Keratinocyte (primary cell): ENCODE data around the gene SLC23A2. TPM values are rescaled to one million over a fixed set of nuclear protein-coding genes. Genes with fewer than 3 reads are reported as not detected.

Experiments
- DNase-seq: peaks from one replicate; pipeline ENCODE4 v3.0.0-alpha.2; 2011; ENCODE audit warnings: low read depth, missing footprints, low spot score
- FAIRE-seq: peaks from 2 replicates; lab custom pipeline; 2011; peaks lifted over from hg19 to GRCh38; lab: Jason Lieb, UNC
- H2AFZ ChIP-seq: 2 replicates; pipeline ENCODE4 v1.6.0; 2012; ENCODE audit warnings: low read length, control low read depth, inconsistent platforms; ENCODE audit not compliant: control insufficient read depth
- H3K27ac ChIP-seq: 2 replicates; pipeline ENCODE4 v1.5.1; 2011; ENCODE audit warnings: low read length; ENCODE audit not compliant: control insufficient read depth, insufficient read depth
- H3K27me3 ChIP-seq: 3 replicates; pipeline ENCODE4 v1.6.0; 2011; ENCODE audit warnings: low read length; ENCODE audit not compliant: control insufficient read depth, insufficient read depth; ENCODE audit errors: extremely low read depth
- H3K36me3 ChIP-seq, 2 experiments: 2 replicates in 1 of 2; 3 replicates in 1 of 2; pipeline ENCODE4 v1.5.1; 2011; ENCODE audit warnings: low read length in 2 of 2, mild to moderate bottlenecking in 1 of 2; ENCODE audit not compliant: control insufficient read depth in 2 of 2, insufficient read depth in 2 of 2; ENCODE audit errors: extremely low read depth in 1 of 2
- H3K4me1 ChIP-seq: 3 replicates; pipeline ENCODE4 v1.5.1; 2011; ENCODE audit warnings: low read length; ENCODE audit not compliant: control insufficient read depth, insufficient read depth; ENCODE audit errors: extremely low read depth
- H3K4me2 ChIP-seq: 3 replicates; pipeline ENCODE4 v1.6.0; 2011; ENCODE audit warnings: low read depth, low read length; ENCODE audit not compliant: control insufficient read depth, insufficient read depth; ENCODE audit errors: extremely low read depth
- H3K4me3 ChIP-seq, 3 experiments: fragments of 200-600 bp in 1 of 3; sonication (generic) in 1 of 3; 2 replicates in 2 of 3; 3 replicates in 1 of 3; pipeline ENCODE4 v1.5.1; 2011 to 2016; ENCODE audit warnings: low read length in 3 of 3, mild to moderate bottlenecking in 3 of 3, control low read depth in 2 of 3, inconsistent platforms in 1 of 3, low read depth in 1 of 3, mixed read lengths in 1 of 3, mixed run types in 1 of 3, moderate library complexity in 1 of 3; ENCODE audit not compliant: control insufficient read depth in 2 of 3, insufficient read depth in 2 of 3; ENCODE audit errors: extremely low read depth in 1 of 3
- H3K79me2 ChIP-seq: 2 replicates; pipeline ENCODE4 v1.6.0; 2012; ENCODE audit warnings: low read length; ENCODE audit not compliant: control insufficient read depth, insufficient read depth
- H3K9ac ChIP-seq: 3 replicates; pipeline ENCODE4 v1.6.0; 2011; ENCODE audit warnings: low read length; ENCODE audit not compliant: control insufficient read depth, insufficient read depth; ENCODE audit errors: extremely low read depth
- H3K9me1 ChIP-seq: 3 replicates; pipeline ENCODE4 v1.6.0; 2011; ENCODE audit warnings: low read length; ENCODE audit not compliant: control insufficient read depth, insufficient read depth; ENCODE audit errors: extremely low read depth
- H3K9me3 ChIP-seq: 2 replicates; pipeline ENCODE4 v1.5.1; 2012; ENCODE audit warnings: low read depth, low read length; ENCODE audit not compliant: control insufficient read depth
- H4K20me1 ChIP-seq: 3 replicates; pipeline ENCODE4 v1.6.0; 2011; ENCODE audit warnings: low read length; ENCODE audit not compliant: control insufficient read depth, insufficient read depth; ENCODE audit errors: extremely low read depth
- EZH2 ChIP-seq: IDR thresholded peaks from one replicate; pipeline ENCODE4 v1.6.1; 2012; ENCODE audit warnings: inconsistent platforms, mild to moderate bottlenecking, low read length, moderate library complexity
- dilution Hi-C: fragments of 300-500 bp; cut with MboI; formaldehyde crosslinking; loops from one replicate; pipeline ENCODE4 v1.7.0; 2020; ENCODE audit warnings: low sequenced_read_pairs; ENCODE audit not compliant: extremely low pct_ligation_motif_present
- polyA plus RNA-seq, 5 experiments: library from polyadenylated mRNA; depleted of rRNA in 3 of 5; stranded (reverse) in 3 of 5; stranded (forward) in 1 of 5; unstranded in 1 of 5; fragments of >200 nt; gene quantifications; 1 replicate in 1 of 5; 2 replicates in 3 of 5; 3 replicates in 1 of 5; pipeline versions ENCODE4 v1.2.1 to v1.2.3, GENCODE V29; 2011 to 2012; ENCODE audit warnings: missing spikeins in 2 of 5, low read depth in 1 of 5, low replicate concordance in 1 of 5
- TF ChIP-seq, protein P1 (sequence below), 3 experiments: IDR thresholded peaks in 1 of 3; conservative IDR thresholded peaks in 1 of 3; optimal IDR thresholded peaks in 1 of 3; 2 replicates in 2 of 3; 3 replicates in 1 of 3; pipeline versions ENCODE3 to v1.5.1; 2011; ENCODE audit warnings: low read length in 3 of 3, mild to moderate bottlenecking in 3 of 3, moderate library complexity in 2 of 3, control low read depth in 1 of 3, inconsistent platforms in 1 of 3; ENCODE audit not compliant: insufficient read depth in 2 of 3; ENCODE audit errors: extremely low read depth in 1 of 3

SLC23A2 gene
- polyA plus RNA-seq, 1 donor (not counting 4 experiments of a cell fraction or from before 2014, with no cell fraction given), result 13.4 TPM

DNA sequence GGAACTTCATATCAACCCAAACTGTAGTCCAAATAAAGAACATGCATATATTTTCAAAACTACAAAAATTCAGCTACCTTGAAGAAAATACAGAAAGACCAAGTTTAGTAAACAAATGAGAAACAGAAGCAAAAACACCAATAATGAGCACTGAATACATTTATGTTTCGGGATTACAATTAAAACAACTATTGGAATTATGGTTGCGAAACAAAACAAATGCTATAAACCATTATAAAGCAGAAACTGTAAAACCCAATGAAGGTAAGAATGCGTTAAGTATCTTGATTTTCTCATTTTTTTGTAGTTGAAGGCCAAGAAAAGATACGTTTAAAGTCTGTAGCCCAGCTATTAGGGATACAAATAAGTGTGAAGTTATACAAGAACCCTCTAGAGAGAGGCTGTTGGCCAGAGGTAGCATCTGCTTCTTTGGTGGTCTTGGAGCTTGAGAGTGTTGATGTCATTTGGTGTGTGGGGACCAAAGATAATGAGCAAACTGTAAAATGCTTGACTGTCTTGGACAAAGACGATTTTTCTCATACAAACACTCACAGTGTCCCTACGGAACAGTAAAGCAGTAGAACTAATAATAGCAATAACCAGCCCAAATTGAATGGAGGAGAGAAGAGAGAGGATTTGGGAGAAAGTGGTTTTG is 168.1 kb downstream of the SLC23A2 start:
- DNase-seq (no peak), FAIRE-seq (no peak)
- TF ChIP-seq, protein P1, sequence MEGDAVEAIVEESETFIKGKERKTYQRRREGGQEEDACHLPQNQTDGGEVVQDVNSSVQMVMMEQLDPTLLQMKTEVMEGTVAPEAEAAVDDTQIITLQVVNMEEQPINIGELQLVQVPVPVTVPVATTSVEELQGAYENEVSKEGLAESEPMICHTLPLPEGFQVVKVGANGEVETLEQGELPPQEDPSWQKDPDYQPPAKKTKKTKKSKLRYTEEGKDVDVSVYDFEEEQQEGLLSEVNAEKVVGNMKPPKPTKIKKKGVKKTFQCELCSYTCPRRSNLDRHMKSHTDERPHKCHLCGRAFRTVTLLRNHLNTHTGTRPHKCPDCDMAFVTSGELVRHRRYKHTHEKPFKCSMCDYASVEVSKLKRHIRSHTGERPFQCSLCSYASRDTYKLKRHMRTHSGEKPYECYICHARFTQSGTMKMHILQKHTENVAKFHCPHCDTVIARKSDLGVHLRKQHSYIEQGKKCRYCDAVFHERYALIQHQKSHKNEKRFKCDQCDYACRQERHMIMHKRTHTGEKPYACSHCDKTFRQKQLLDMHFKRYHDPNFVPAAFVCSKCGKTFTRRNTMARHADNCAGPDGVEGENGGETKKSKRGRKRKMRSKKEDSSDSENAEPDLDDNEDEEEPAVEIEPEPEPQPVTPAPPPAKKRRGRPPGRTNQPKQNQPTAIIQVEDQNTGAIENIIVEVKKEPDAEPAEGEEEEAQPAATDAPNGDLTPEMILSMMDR (optimal IDR thresholded peaks at IDR 0.05 in 1 of 3, IDR thresholded peaks at IDR 0.05 in 1 of 3, conservative IDR thresholded peaks at IDR 0.05 in 1 of 3; ENCODE audit: extremely low read depth in 1 of 3, insufficient read depth in 2 of 3, low read length in 3 of 3), result no peak
- TF ChIP-seq EZH2, result no peak
- Histone ChIP-seq H3K4me1 (no peaks in the 10 kb centered on the region), H3K36me3 (no peaks in the 10 kb centered on the region), H3K27ac (no peak overlapping the region), H3K9me3 (no peaks in the 10 kb centered on the region), H3K9me1 (no peaks in the 10 kb centered on the region), H4K20me1 (no peaks in the 10 kb centered on the region), H3K79me2 (no peaks in the 10 kb centered on the region), H3K4me2 (no peak overlapping the region), H3K9ac (no peak overlapping the region), H3K4me3 (no peak overlapping the region), H2AFZ (no peak overlapping the region), H3K27me3 (no peaks in the 10 kb centered on the region)
- dilution Hi-C loops, result no loop called here

DNA sequence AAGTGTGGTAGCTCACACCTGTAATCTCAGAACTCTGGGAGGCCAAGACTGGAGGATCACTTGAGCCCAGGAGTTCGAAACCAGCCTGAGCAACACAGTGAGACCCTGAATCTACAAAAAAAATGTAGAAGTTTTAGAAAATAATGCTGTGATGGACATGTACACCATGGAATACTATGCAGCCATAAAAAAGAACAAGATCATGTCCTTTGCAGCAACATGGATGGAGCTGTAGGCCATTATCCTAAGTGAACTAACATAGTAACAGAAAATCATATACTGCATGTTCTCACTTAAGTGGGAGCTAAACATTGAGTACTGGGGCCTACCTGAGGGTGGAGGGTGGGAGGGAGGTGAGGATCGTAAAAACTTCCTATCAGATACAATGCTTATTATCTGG is 168.8 kb downstream of the SLC23A2 start:
- Histone ChIP-seq H2AFZ (no peak overlapping the region), H3K9me3 (no peaks in the 10 kb centered on the region), H3K4me3 (no peak overlapping the region), H3K27ac (no peak overlapping the region), H3K27me3 (no peaks in the 10 kb centered on the region), H3K79me2 (no peaks in the 10 kb centered on the region), H4K20me1 (no peaks in the 10 kb centered on the region), H3K9ac (no peak overlapping the region), H3K9me1 (no peaks in the 10 kb centered on the region), H3K4me2 (no peak overlapping the region), H3K4me1 (no peaks in the 10 kb centered on the region), H3K36me3 (no peaks in the 10 kb centered on the region)
- no peak for FAIRE-seq
- TF ChIP-seq, protein P1 (optimal IDR thresholded peaks at IDR 0.05 in 1 of 3, IDR thresholded peaks at IDR 0.05 in 1 of 3, conservative IDR thresholded peaks at IDR 0.05 in 1 of 3; ENCODE audit: extremely low read depth in 1 of 3, insufficient read depth in 2 of 3, low read length in 3 of 3), result no peak
- TF ChIP-seq EZH2, result no peak
- no peak for DNase-seq
- dilution Hi-C loops, result no loop called here
